PFSK-1 (cell line): ENCODE results near the gene GNAI3.

Source experiments
- POLR2AphosphoS5 ChIP-seq: IDR thresholded peaks from 2 replicates; pipeline ENCODE4 v1.6.1; 2012; ENCODE audit warnings: low read depth, mild to moderate bottlenecking, control low read depth, low read length, moderate library complexity
- REST ChIP-seq, 2 experiments: IDR thresholded peaks; 2 replicates each; pipeline versions ENCODE4 v1.6.1 to v1.8.0; 2011 to 2012; ENCODE audit warnings: low read depth in 2 of 2, low read length in 2 of 2, control low read depth in 1 of 2, inconsistent platforms in 1 of 2, mild to moderate bottlenecking in 1 of 2, moderate library complexity in 1 of 2; ENCODE audit not compliant: insufficient read depth in 1 of 2

GRCh38 chr1:109501644-109502363 lies 46.6 kb upstream of the GNAI3 start:
- TF ChIP-seq REST (IDR thresholded peaks at IDR 0.05; ENCODE audit: insufficient read depth in 1 of 2, low read depth in 2 of 2, low read length in 2 of 2) (no peak), POLR2AphosphoS5 (no peak)
